GM12801 (cell line): ENCODE measurements around the gene ZNF618.

Experiments used
- CTCF ChIP-seq: IDR thresholded peaks from one replicate; pipeline ENCODE4 v1.5.1; 2011; ENCODE audit warnings: control low read depth; ENCODE audit not compliant: insufficient read length; ENCODE audit errors: extremely low read depth

Gene ZNF618

GRCh38 chr9:113873926-113874325 lies 2.2 kb upstream of the ZNF618 start:
- TF ChIP-seq CTCF = no peak

- TF ChIP-seq CTCF = no peak
These were observed 504 bp upstream of the ZNF618 start for GRCh38 chr9:113875459-113876150.

- no peak for TF ChIP-seq CTCF
These were observed 872 bp downstream of the ZNF618 start for GRCh38 chr9:113876993-113877368.

GRCh38 chr9:113879318-113879717 lies 3.2 kb downstream of the ZNF618 start:
- TF ChIP-seq CTCF = no peak

- TF ChIP-seq CTCF = no peak
These were observed 3.8 kb downstream of the ZNF618 start for GRCh38 chr9:113879911-113880310.

- TF ChIP-seq CTCF = no peak
These were observed 6.1 kb downstream of the ZNF618 start for GRCh38 chr9:113882181-113882580.

- TF ChIP-seq CTCF = no peak
These were observed 6.6 kb downstream of the ZNF618 start for GRCh38 chr9:113882636-113883164.
